Choroid plexus epithelial cell (primary cell): ENCODE data around the gene TICAM1.

Experiments
- DNase-seq: peaks from one replicate; pipeline ENCODE4 v3.0.0-alpha.2; 2010; ENCODE audit warnings: low read depth
- H3K4me3 ChIP-seq: 2 replicates; pipeline ENCODE4 v1.5.1; 2011; ENCODE audit warnings: low read depth, mild to moderate bottlenecking, control low read depth, low read length, moderate library complexity
- CTCF ChIP-seq: conservative IDR thresholded peaks from 2 replicates; pipeline ENCODE4 v1.5.1; 2011; ENCODE audit warnings: low read depth, mild to moderate bottlenecking, control low read depth, inconsistent platforms, low read length, moderate library complexity

Gene TICAM1

DNA sequence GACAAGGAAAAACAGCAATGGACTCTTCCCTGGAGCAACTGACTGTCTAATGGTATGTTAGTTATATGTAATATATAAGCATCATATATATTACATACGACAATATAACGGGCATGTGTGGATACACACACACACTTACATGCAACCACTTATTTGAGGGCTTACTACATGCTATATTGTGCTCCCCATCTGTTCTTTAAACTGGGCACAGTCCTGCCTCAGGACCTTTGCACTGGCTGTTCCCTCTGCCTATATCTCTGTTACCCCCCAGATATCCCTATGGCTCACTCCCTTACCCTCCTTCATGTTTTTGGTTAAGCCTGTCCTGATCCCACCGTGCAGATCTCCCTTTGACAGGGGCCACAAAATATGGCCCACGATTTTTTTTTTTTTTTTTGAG lies 10.2 kb downstream of the TICAM1 start:
- DNase-seq = no peak
- no peak overlapping the region for H3K4me3 ChIP-seq
- no peak for TF ChIP-seq CTCF

GRCh38 chr19:4817467-4818277 lies 13.8 kb downstream of the TICAM1 start:
- no peak for DNase-seq
- no peak for TF ChIP-seq CTCF
- H3K4me3 ChIP-seq = no peak overlapping the region

DNA sequence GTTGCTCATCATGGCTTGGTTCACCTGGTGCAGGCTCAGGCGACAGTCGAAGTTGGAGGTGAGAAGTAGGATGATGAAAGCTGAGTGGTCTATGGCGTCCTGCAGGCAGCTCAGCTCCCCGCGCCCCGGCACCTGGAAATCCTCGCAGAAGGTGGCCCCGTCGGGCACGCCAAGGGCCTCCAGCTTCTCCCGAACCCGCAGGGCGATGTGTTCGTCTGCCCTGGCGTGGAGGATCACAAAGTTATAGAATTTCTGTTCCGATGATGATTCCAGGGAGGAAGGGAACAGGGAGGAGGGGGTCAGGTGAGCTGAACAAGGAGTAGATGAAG lies 14.6 kb downstream of the TICAM1 start:
- no peak for DNase-seq
- no peak for TF ChIP-seq CTCF
- no peak overlapping the region for H3K4me3 ChIP-seq

DNA sequence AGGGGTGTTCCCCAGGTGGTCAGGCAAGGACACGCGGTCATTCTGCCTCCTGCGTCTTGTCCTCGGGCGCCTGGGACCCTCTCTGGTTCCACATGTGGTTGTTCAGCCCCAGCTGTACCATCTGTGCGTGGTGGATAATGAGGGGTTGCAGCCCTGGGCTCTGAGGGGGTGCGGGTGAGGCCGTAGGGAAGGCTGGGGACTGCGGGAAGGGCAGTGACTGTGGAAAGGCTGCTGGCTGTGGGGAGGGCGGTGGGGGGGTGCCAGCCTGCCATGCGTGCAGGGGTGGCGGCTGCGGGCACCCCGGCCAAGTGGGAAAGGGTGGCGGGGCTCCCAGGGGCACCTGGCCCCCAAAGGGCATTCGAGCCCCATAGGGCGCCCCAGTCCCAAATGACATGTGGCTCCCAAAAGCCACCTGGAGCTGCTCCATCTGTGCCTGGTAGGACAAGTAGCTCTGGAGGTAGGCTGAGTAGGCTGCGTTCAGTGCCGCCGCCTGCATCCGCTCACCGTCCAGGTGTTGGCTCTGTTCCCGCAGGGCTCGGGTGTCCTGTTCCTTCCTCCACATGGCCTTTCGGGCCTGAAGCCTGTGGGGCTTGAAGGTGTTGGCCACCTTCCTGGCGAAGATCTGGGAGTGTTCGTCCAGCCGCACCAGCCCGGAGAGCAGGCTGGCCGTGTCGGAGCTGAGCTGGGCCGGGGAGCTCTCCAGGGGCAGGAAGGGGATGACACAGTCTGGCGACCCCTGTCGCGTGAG lies 15.1 kb downstream of the TICAM1 start:
- no peak for DNase-seq
- no peak for TF ChIP-seq CTCF
- H3K4me3 ChIP-seq = no peak overlapping the region

DNA sequence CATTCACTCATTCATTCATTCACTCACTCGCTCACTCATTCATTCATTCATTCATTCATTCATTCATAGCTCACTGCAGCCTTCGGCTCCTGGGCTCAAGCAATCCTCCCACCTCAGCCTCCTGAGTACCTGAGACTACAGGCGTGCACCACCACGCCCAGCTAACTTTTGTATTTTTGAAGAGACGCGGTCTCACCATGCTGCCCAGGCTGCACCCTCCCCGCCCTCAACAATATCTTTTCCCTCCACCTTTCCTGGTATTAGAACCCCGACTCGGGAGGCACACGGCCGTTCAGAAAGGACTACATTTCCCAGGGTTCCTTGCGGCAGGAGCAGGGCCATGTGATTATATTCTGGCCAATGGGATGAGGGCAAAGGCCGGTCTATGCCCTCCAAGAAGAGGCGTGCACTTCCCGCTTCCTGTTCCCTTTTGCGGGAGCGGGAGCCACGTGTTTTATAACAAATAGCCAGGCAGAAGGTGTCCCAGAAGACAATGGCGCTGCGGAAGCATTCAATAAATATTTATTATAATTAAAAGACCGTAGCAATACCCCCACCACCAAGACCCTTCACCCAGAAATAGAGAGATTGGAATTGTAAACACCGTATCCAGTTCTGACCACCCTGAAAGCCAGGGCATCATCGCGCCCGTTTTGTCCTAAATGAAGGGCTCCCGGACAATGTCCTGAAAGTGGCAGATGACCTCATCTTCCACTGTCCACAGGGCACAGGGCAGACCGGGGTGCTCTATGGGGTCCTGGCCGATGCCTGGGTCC lies 15.9 kb downstream of the TICAM1 start:
- TF ChIP-seq CTCF = no peak
- DNase-seq = peak; percentile 96
- peak overlapping the region; percentile 35 for H3K4me3 ChIP-seq

GRCh38 chr19:4814625-4815425 lies 16.7 kb downstream of the TICAM1 start:
- TF ChIP-seq CTCF = no peak
- H3K4me3 ChIP-seq = no peak overlapping the region
- no peak for DNase-seq
